ENCODE measurements around the gene TEAD2.

DNA sequence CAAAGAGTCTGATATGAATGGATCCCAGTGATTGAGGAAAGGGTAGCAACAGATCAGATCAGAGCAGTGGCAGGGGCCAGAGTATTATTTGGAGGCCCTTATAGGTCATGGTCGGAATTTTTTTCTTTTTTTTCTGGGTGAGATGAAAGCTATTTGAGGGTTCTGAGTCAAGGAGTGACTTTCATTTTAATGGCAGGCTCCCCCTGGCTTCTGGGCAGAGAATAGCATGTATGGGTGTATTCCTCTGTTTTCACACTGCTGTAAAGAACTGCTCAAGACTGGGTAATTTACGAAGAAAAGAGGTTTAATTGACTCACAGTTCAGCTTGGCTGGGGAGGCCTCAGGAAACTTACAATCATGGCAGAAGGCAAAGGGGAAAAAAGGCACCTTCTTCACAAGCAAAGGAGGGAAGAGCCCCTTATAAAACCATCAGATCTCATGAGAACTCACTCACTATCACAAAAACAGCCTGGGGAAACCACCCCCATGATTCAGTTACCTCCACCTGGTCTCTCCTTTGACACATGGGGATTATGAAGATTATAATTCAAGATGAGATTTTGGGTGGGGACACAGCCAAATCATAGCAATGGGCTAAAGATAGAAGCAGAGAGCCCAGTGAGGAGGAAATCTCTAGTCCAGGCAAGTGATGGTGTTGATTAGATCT lies 34.2 kb downstream of the TEAD2 start:
- TF ChIP-seq POLR2A (IDR thresholded peaks at IDR 0.05; ENCODE audit: extremely low read depth, insufficient read length) = no peak
- TF ChIP-seq, protein P1, sequence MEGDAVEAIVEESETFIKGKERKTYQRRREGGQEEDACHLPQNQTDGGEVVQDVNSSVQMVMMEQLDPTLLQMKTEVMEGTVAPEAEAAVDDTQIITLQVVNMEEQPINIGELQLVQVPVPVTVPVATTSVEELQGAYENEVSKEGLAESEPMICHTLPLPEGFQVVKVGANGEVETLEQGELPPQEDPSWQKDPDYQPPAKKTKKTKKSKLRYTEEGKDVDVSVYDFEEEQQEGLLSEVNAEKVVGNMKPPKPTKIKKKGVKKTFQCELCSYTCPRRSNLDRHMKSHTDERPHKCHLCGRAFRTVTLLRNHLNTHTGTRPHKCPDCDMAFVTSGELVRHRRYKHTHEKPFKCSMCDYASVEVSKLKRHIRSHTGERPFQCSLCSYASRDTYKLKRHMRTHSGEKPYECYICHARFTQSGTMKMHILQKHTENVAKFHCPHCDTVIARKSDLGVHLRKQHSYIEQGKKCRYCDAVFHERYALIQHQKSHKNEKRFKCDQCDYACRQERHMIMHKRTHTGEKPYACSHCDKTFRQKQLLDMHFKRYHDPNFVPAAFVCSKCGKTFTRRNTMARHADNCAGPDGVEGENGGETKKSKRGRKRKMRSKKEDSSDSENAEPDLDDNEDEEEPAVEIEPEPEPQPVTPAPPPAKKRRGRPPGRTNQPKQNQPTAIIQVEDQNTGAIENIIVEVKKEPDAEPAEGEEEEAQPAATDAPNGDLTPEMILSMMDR (IDR thresholded peaks at IDR 0.05; ENCODE audit: low read depth, low read length) = peak; percentile 66
- TF ChIP-seq, protein P2, sequence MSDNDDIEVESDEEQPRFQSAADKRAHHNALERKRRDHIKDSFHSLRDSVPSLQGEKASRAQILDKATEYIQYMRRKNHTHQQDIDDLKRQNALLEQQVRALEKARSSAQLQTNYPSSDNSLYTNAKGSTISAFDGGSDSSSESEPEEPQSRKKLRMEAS (IDR thresholded peaks at IDR 0.05; ENCODE audit: low read depth, low read length) = no peak
- no peak for TF ChIP-seq MYC (IDR thresholded peaks at IDR 0.05; ENCODE audit: low read depth, low read length)
